DND-41 (cell line): Measurements from ENCODE around the gene VPREB3.

Experiments used
- EZH2 ChIP-seq: IDR thresholded peaks from 3 replicates; pipeline ENCODE4 v1.6.1; 2012; ENCODE audit warnings: borderline replicate concordance, low read depth, mild to moderate bottlenecking, moderate library complexity, low read length, inconsistent platforms; ENCODE audit not compliant: severe bottlenecking
- TF ChIP-seq, protein P1 (sequence below): IDR thresholded peaks from 2 replicates; pipeline ENCODE4 v1.5.1; 2012; ENCODE audit warnings: borderline replicate concordance, low read length, moderate library complexity, mild to moderate bottlenecking; ENCODE audit not compliant: poor library complexity, severe bottlenecking; ENCODE audit errors: extremely low read depth

DNA sequence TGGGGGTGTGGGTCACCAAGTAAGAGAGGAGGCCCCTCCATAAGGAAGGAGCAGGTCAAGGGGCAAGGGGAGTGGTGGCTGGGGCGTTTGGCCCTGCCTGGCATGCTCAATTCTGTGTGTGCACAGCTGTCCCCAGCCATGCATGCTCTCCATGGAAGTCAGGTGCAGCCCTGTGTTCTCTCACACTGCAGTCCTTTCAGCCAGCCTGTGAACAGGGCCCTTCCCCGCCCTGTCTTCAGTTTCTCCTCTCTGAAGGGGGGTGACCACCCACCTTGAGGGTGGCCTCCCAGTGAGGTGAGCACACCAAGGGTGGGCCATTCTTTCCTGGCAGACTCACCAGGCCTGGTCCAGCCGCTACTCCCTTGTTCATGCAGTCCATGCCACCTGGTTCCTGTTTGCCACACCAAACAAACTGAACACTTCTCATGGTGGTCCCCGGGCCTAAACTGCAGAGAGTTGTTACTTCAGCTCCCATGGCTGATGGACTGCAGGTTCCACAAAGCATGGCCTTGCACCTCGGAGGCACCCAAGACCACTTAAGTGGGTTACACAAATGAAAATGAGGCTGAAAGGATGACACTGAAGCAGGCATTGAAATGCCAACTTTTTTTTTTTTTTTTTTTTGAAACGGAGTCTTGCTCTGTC lies 15.2 kb upstream of the VPREB3 start:
- TF ChIP-seq, protein P1, sequence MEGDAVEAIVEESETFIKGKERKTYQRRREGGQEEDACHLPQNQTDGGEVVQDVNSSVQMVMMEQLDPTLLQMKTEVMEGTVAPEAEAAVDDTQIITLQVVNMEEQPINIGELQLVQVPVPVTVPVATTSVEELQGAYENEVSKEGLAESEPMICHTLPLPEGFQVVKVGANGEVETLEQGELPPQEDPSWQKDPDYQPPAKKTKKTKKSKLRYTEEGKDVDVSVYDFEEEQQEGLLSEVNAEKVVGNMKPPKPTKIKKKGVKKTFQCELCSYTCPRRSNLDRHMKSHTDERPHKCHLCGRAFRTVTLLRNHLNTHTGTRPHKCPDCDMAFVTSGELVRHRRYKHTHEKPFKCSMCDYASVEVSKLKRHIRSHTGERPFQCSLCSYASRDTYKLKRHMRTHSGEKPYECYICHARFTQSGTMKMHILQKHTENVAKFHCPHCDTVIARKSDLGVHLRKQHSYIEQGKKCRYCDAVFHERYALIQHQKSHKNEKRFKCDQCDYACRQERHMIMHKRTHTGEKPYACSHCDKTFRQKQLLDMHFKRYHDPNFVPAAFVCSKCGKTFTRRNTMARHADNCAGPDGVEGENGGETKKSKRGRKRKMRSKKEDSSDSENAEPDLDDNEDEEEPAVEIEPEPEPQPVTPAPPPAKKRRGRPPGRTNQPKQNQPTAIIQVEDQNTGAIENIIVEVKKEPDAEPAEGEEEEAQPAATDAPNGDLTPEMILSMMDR = no peak
- TF ChIP-seq EZH2 = no peak
